HepG2 (cell line): ENCODE data around the gene BBS9. TPM values are rescaled to one million over a fixed set of nuclear protein-coding genes. Genes with fewer than 3 reads are reported as not detected.

ENCODE experiments used
- ATM ChIP-seq: fragments of 450-650 bp; IDR thresholded peaks from 2 replicates; pipeline ENCODE4 v1.7.1; 2017; ENCODE audit warnings: mild to moderate bottlenecking, borderline replicate concordance
- NFE2L2 ChIP-seq: fragments of 150-350 bp; IDR thresholded peaks from 2 replicates; pipeline ENCODE4 v1.6.1; 2014; ENCODE audit warnings: low read length
- SETDB1 ChIP-seq: sonication (generic); formaldehyde crosslinking; IDR thresholded peaks from 2 replicates; pipeline ENCODE4 v1.5.1; 2020; ENCODE audit warnings: missing genetic modification reagents, mild to moderate bottlenecking, borderline replicate concordance
- SOX6 ChIP-seq, 2 experiments: fragments of 450-650 bp in 1 of 2; sonication (generic) in 1 of 2; formaldehyde crosslinking in 1 of 2; IDR thresholded peaks; 2 replicates each; pipeline versions ENCODE4 v1.4.0 to v1.6.1; 2017 to 2020; ENCODE audit warnings: antibody characterized with exemption in 1 of 2, mild to moderate bottlenecking in 1 of 2, missing genetic modification reagents in 1 of 2
- ZNF136 ChIP-seq: sonication (generic); formaldehyde crosslinking; IDR thresholded peaks from 2 replicates; pipeline ENCODE4 v1.8.1; 2022; ENCODE audit warnings: low read depth, mild to moderate bottlenecking, moderate library complexity, missing genetic modification reagents
- polyA plus RNA-seq, 8 experiments: library from polyadenylated mRNA; depleted of rRNA in 3 of 8; stranded (reverse) in 7 of 8; unstranded in 1 of 8; fragments of >200 nt; fragmentation: Illumina TruSeq in 4 of 8; extraction: Trizol in 4 of 8; gene quantifications; 2 replicates each; pipeline versions ENCODE4 v1.2.1 to v1.2.3, GENCODE V29; 2011 to 2016; ENCODE audit warnings: low read depth in 4 of 8, missing spikeins in 1 of 8, mixed read lengths in 1 of 8; ENCODE audit not compliant: insufficient read depth in 1 of 8
- total RNA-seq, 5 experiments: library from RNA; depleted of rRNA; stranded (reverse); fragments of >200 nt; fragmentation: Illumina TruSeq; extraction: Trizol; gene quantifications; 2 replicates each; pipeline ENCODE4 v1.2.3, GENCODE V29; 2016; ENCODE audit warnings: low read depth in 1 of 5
- TF ChIP-seq, protein P1 (sequence below): IDR thresholded peaks from 2 replicates; pipeline ENCODE4 v1.6.1; 2018; ENCODE audit warnings: missing genetic modification reagents
- TF ChIP-seq, protein P2 (sequence below): sonication (generic); formaldehyde crosslinking; IDR thresholded peaks from 2 replicates; pipeline ENCODE4 v1.8.0; 2022; ENCODE audit warnings: missing genetic modification reagents, low read depth, mild to moderate bottlenecking, borderline replicate concordance
- TF ChIP-seq, protein P3 (sequence below): sonication (generic); formaldehyde crosslinking; IDR thresholded peaks from 2 replicates; pipeline ENCODE4 v1.9.0; 2021; ENCODE audit warnings: missing genetic modification reagents, borderline replicate concordance
- TF ChIP-seq, protein P4 (sequence below): sonication (generic); formaldehyde crosslinking; IDR thresholded peaks from 2 replicates; pipeline ENCODE4 v1.4.0; 2020; ENCODE audit warnings: missing genetic modification reagents, borderline replicate concordance
- TF ChIP-seq, protein P5 (sequence below): sonication (generic); formaldehyde crosslinking; IDR thresholded peaks from 2 replicates; pipeline ENCODE4 v1.4.0; 2020; ENCODE audit warnings: missing genetic modification reagents

The BBS9 gene
- total and polyA plus RNA-seq, 2 of the 13 experiments (the other 11 are each of a cell fraction or from before 2014, with no cell fraction given), result 5.1 to 7.8 TPM

DNA sequence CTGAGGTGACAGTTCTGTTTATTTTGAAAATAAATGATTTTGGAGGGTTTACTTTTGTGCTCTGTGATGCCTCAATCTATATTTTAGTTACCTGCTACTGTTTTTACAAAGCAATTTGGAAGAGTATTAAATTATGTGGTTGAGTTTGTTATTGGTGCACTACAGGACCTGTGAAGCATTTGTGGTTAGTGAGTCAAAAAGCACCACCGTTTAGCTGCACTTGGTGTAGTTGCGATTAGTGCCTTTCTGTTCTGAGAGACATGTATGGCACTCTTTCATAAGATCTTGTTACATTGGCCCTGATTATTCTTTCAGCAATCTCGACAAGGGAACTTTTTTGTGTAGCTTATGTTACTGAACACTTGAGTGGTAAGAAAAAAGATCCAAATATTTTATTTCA lies 132.2 kb downstream of the BBS9 start (continued):
- TF ChIP-seq, protein P1, sequence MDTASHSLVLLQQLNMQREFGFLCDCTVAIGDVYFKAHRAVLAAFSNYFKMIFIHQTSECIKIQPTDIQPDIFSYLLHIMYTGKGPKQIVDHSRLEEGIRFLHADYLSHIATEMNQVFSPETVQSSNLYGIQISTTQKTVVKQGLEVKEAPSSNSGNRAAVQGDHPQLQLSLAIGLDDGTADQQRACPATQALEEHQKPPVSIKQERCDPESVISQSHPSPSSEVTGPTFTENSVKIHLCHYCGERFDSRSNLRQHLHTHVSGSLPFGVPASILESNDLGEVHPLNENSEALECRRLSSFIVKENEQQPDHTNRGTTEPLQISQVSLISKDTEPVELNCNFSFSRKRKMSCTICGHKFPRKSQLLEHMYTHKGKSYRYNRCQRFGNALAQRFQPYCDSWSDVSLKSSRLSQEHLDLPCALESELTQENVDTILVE, result no peak
- TF ChIP-seq, protein P2, sequence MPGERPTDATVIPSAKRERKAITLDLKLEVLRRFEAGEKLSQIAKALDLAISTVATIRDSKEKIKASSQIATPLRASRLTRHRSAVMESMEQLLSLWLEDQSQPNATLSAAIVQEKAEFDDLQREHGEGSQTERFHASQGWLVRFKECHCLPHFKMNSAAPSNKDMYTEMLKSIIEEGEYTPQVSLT, result no peak
- TF ChIP-seq ATM, result no peak
- TF ChIP-seq, protein P3, sequence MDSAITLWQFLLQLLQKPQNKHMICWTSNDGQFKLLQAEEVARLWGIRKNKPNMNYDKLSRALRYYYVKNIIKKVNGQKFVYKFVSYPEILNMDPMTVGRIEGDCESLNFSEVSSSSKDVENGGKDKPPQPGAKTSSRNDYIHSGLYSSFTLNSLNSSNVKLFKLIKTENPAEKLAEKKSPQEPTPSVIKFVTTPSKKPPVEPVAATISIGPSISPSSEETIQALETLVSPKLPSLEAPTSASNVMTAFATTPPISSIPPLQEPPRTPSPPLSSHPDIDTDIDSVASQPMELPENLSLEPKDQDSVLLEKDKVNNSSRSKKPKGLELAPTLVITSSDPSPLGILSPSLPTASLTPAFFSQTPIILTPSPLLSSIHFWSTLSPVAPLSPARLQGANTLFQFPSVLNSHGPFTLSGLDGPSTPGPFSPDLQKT (CRISPR knock-in tag), result no peak
- no peak for TF ChIP-seq ZNF136
- TF ChIP-seq NFE2L2, result no peak
- TF ChIP-seq, protein P4, sequence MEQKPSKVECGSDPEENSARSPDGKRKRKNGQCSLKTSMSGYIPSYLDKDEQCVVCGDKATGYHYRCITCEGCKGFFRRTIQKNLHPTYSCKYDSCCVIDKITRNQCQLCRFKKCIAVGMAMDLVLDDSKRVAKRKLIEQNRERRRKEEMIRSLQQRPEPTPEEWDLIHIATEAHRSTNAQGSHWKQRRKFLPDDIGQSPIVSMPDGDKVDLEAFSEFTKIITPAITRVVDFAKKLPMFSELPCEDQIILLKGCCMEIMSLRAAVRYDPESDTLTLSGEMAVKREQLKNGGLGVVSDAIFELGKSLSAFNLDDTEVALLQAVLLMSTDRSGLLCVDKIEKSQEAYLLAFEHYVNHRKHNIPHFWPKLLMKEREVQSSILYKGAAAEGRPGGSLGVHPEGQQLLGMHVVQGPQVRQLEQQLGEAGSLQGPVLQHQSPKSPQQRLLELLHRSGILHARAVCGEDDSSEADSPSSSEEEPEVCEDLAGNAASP (CRISPR knock-in tag), result no peak
- TF ChIP-seq SOX6 (IDR thresholded peaks at IDR 0.05), result no peak
- TF ChIP-seq SOX6 (CRISPR knock-in tag; IDR thresholded peaks at IDR 0.05), result no peak
- no peak for TF ChIP-seq SETDB1
- TF ChIP-seq, protein P5, sequence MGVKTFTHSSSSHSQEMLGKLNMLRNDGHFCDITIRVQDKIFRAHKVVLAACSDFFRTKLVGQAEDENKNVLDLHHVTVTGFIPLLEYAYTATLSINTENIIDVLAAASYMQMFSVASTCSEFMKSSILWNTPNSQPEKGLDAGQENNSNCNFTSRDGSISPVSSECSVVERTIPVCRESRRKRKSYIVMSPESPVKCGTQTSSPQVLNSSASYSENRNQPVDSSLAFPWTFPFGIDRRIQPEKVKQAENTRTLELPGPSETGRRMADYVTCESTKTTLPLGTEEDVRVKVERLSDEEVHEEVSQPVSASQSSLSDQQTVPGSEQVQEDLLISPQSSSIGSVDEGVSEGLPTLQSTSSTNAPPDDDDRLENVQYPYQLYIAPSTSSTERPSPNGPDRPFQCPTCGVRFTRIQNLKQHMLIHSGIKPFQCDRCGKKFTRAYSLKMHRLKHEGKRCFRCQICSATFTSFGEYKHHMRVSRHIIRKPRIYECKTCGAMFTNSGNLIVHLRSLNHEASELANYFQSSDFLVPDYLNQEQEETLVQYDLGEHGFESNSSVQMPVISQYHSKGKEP (CRISPR knock-in tag), result no peak
